ENCODE data around the gene PRR5L. TPM values are rescaled to one million over a fixed set of nuclear protein-coding genes. Genes with fewer than 3 reads are reported as not detected.
A peak's percentile ranks its signal among the peaks of the same experiment; 100 is the strongest.

Gene PRR5L
- total and polyA plus RNA-seq, 9 of the 15 experiments (the other 6 are each of a cell fraction or from before 2014, with no cell fraction given) = 0.11 to 0.60 (median 0.36) TPM; not detected in 2

DNA sequence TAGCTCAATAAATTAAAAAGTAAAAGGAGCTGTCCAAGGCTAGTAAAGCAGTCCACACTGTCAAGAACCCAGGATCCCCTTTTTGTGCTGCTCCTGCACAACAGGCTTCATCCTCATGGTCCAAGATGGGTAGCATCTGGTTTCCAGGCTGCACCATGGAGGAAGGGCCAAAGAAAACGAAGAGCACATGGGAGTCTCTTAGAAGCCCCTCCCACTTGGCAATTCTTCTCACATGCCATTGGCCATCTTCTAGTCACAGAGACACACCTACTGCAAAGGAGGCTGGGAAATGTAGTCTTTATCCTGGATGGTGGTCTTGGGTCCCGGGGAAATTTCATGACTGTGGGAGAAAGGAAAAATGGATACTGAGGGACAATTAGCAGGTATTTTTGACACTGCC, 37.8 kb downstream of the PRR5L start (continued):
- TF ChIP-seq, protein P1, sequence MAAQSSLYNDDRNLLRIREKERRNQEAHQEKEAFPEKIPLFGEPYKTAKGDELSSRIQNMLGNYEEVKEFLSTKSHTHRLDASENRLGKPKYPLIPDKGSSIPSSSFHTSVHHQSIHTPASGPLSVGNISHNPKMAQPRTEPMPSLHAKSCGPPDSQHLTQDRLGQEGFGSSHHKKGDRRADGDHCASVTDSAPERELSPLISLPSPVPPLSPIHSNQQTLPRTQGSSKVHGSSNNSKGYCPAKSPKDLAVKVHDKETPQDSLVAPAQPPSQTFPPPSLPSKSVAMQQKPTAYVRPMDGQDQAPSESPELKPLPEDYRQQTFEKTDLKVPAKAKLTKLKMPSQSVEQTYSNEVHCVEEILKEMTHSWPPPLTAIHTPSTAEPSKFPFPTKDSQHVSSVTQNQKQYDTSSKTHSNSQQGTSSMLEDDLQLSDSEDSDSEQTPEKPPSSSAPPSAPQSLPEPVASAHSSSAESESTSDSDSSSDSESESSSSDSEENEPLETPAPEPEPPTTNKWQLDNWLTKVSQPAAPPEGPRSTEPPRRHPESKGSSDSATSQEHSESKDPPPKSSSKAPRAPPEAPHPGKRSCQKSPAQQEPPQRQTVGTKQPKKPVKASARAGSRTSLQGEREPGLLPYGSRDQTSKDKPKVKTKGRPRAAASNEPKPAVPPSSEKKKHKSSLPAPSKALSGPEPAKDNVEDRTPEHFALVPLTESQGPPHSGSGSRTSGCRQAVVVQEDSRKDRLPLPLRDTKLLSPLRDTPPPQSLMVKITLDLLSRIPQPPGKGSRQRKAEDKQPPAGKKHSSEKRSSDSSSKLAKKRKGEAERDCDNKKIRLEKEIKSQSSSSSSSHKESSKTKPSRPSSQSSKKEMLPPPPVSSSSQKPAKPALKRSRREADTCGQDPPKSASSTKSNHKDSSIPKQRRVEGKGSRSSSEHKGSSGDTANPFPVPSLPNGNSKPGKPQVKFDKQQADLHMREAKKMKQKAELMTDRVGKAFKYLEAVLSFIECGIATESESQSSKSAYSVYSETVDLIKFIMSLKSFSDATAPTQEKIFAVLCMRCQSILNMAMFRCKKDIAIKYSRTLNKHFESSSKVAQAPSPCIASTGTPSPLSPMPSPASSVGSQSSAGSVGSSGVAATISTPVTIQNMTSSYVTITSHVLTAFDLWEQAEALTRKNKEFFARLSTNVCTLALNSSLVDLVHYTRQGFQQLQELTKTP (IDR thresholded peaks at IDR 0.05; ENCODE audit: low read depth in 1 of 2, partially characterized antibody in 2 of 2) = peak in 1 of 2 experiments; percentile 79
- no peak for TF ChIP-seq ZNF586 (CRISPR knock-in tag; conservative IDR thresholded peaks at IDR 0.05)
- TF ChIP-seq RAD51 (IDR thresholded peaks at IDR 0.05; ENCODE audit: borderline replicate concordance, low read depth) = no peak
- TF ChIP-seq, protein P2, sequence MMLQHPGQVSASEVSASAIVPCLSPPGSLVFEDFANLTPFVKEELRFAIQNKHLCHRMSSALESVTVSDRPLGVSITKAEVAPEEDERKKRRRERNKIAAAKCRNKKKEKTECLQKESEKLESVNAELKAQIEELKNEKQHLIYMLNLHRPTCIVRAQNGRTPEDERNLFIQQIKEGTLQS (IDR thresholded peaks at IDR 0.05) = no peak
- TF ChIP-seq, protein P2 (CRISPR knock-in tag; conservative IDR thresholded peaks at IDR 0.05) = no peak
- TF ChIP-seq, protein P3, sequence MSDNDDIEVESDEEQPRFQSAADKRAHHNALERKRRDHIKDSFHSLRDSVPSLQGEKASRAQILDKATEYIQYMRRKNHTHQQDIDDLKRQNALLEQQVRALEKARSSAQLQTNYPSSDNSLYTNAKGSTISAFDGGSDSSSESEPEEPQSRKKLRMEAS (CRISPR knock-in tag; IDR thresholded peaks at IDR 0.05) = no peak

All from K562 (cell line).